NCI-H748 (cell line): Measurements from ENCODE around the gene DEFB108B.
A peak's percentile ranks its signal among the peaks of the same experiment; 100 is the strongest.
"Not testable (repeated sequence)": the region's sequence is repeated elsewhere in the genome, so short reads cannot be mapped to it uniquely, and the experiment has no call there.

Experiments
- DNase-seq: peaks from one replicate; lab custom pipeline; 2025; ENCODE audit not compliant: unreplicated experiment; lab: John Stamatoyannopoulos, UW

Gene DEFB108B

DNA sequence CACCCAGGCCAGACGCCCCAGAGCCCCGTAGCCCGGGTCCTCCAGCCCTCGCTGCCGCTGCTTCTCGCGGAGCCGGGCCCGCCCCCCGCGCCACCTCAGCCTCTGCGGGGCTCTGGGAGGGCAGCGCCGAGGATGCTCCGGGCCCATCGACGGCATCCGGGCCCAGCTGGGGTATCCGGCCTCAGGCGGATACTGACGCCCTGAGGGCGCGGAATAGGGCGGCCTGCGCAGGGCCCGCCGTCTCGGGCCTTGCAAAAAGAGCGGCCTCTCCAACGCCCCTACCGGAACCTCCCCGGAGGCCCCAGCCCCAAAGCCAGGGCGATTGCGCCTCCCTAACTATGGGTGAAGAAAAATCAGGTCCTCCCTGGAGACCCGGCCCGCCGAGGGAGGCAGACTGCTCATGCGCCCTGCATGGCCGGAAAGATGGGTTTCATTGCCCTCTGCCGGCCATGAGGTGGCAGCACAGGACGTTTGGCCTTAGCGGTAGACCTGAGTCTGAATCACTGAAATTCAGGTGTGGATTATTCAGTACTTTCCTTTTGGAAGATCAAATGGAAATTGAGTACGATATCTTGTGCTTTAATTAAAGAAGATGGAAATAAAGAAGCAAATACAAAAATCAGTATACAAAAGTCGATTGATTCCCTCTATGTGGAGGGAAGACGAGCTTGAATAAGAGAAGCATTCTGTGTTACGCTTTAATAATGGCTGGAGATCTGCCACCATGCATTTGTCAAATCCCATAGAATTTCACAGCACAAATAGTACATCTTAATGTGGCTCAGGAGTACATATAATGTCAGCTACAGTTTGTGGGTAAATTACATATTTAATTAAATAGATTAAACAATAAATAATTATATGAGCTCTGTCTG is 19.3 kb upstream of the DEFB108B start:
- DNase-seq: peak; percentile 76

DNA sequence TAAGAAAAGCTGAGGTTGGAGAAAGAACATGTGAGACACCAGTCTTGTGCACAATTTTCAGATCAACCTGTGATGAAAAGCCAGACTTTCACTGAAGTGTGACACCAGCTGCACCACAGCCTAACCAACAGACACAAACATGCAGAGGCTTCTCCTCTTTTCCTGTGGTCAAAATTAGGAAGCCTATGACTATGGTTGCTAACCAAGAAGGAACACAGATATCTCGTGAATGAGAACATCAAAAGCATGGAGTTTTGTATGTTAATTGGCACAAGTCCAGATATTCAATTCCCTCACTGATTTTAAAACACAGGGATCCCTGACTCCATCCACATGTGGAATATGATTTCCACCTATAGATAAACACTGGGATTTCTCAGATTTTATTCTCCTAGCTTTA is 11.5 kb upstream of the DEFB108B start:
- not testable (repeated sequence) for DNase-seq

DNA sequence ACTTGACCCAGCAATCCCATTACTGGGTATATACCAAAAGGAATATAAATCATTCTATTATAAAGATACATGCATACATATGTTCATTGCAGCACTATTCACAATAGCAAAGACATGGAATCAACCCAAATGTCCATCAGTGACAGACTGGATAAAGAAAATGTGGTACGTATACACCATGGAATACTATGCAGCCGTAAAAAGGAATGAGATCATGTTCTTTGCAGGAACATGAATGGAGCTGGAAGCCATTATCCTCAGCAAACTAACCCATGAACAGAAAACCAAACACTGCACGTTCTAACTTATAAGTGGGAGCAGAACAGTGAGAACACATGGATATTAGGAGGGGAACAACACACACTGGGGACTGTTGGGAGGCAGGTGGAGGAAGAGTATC is 3.8 kb upstream of the DEFB108B start:
- DNase-seq: not testable (repeated sequence)

DNA sequence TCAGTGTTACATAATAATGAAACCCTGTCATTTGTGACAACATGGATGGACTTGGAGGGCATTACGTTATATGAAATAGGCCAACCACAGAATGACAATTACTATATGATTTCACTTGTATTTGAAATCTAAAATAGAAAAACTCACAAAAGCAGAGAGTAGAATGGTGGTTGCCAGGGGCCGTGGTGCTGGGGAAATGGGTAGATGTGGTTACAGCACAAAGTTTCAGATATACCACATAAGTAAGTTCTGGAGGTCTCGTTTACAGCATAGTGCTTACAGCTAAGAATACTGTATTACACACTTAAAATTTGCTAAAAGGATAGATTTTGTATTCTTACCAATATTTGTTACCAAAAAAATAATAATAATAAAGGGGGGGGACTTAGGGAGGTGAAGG is 3.3 kb upstream of the DEFB108B start:
- not testable (repeated sequence) for DNase-seq

DNA sequence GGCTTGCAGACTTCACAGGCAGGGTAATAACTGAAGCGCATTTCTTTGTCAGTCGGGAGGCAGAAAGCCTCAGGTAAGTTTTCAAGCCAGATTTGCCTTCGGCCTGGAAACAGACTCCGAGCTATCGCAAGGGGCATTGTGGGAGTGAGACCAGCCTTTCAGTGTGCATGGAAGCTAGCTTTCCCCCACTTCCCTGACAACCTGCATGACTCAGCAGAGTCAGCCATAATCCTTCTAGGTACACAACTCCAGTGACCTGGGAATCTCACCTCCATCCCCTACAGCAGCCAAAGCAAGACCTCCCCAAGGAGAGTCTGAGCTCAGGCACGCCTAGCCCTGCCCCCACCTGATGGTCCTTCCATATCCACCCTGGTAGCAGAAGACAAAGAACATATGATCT is 9.7 kb downstream of the DEFB108B start:
- DNase-seq: not testable (repeated sequence)

DNA sequence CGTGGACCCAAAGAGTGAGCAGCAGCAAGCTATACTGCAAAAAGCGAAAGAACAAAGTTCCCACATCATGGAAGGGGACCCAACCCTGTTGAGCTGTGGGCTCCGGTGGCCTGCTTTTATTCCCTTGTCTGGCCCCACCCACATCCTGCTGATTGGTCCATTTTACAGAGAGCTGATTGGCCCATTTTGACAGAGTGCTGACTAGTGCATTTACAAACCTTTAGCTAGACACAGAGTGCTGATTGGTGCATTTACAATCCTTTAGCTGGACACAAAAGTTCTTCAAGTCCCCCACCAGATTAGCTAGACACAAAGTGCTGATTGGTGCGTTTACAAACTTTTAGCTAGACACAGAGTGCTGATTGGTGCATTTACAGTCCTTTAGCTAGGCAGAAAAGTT is 10.4 kb downstream of the DEFB108B start:
- not testable (repeated sequence) for DNase-seq

DNA sequence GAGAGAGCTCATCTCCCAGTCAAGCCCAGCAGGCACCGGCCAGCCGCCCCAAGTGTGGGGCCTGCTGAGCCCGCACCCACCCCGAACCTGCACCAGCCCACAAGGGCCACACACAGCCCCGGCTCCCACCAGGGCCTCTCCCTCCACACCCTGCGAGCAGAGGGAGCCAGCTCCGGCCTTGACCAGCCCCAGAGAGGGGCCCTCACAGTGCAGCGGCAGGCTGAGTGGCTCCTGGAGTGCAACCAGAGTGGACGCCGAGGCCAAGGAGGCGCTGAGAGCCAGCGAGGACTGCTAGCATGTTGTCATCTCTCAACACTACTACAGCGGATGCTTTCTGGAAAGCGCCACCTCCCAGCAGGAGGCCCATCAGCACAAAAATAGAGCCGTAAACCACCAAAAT is 10.9 kb downstream of the DEFB108B start:
- DNase-seq: peak; percentile 2

DNA sequence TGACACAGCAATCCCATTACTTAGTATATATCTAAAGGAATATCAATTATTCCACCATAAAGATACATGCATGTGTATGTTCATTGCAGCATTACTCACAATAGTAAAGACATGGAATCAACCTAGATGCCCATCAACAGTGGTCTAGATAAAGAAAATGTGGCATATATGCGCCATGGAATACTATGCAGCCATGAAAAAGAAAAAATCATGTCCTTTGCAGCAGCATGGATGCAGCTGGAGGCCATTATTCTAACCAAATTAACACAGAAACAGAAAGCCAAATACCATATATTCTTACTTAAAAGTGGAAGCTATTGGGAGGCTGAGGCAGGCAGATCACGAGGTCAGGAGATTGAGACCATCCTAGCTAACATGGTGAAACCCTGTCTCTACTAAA is 20.9 kb downstream of the DEFB108B start:
- not testable (repeated sequence) for DNase-seq

DNA sequence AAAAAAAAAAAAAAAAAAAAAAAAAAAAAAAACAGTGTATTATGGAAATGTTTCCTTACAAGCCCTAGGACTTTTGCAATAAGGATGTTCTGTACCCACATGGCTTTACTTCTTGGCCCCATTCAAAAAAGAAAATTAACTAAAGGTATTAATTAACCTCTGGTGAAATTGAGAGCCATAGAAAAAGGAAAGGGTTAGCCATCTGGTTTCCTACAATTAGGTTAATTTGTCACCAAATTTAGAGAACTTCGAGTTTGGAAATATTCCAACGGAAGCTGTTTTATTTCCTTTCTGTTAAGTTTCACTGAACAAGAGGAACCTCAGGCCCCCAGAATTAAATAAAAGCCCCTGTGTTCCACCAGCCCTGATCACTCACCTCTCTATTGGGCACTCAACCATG is 22.9 kb downstream of the DEFB108B start:
- DNase-seq: not testable (repeated sequence)

DNA sequence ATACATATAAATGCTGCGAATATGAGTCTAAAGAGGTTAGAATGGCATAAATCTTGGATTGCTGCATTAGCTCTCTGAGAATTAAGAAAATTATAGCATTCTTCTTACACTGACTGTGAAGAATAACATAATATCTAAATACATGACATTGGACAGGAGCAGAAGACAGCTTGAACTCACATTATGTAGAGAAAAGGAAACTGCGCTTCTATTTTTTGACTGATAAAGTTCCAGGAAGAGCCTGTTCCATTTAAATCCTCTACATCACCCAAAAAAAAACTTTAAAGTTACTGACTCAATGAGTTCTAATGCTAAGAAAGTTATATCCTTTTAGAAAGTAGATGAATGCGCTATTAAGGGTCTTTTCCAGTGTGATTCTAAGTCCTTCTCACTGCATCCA is 27.8 kb downstream of the DEFB108B start:
- DNase-seq: not testable (repeated sequence)

DNA sequence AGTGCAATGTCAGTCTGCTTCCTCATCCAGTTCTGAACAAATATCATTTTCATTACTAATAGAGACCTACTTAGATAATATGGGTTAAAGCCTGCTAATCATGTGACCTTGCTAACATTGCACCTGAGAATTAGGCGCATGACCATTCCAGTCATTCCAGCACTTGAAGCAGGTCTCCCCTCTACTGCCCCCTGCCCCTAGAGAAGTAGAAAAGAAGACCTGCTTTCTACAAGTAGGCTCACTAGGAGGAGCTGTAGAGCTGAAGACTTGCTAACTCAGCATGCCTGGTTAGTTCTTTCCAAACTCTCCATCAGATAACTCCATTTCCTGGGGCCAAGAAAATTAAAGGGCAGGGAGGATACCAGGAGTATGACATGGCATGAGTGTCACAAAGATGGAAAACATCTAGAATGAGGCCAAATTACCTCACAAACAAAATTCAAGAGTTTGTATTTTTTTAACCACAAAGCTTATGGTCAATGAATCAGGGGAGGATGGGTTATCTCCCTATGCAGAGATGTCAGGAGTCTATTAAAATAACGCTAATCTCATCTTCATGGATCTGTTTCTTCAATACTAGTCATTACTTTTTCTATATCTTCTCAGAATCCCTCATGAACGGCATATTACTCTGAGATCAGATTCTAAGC is 31.1 kb downstream of the DEFB108B start:
- DNase-seq: peak; percentile 43

DNA sequence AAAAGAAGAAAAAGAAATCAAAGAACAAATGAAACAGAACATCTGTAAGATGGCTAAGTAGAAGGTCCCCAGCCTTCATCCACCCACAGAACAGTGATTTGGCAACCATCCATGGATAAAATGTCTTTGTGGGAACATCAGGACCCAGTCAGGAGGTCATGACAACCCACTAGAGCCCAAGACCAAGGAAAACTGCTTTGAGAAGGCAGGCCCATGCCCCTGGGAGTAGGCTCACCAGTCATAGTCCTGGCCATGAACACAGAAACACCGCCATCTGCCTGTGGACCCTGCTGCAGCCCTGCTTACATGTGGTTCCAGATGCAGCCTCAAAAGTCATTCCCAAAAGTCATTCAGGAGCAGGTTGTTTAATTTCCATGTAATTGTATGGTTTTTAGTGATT is 34.2 kb downstream of the DEFB108B start:
- DNase-seq: not testable (repeated sequence)

DNA sequence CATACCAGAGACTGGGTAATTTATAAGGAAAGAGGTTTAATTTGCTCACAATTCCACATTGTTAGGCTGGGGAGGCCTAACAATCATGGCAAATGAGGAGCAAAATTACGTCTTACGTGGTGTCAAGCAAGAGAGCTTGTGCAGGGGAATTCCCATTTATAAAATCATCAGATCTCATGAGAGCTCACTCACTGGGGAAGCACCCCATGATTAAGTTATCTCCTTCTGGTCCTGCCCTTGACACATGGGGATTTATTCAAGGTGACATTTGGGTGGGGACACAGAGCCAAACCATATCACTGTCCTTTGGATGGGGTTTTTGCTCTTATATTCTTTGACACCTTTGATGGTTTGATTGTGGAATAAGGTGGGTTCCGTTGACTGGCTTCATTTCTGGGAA is 36.9 kb downstream of the DEFB108B start:
- not testable (repeated sequence) for DNase-seq

DNA sequence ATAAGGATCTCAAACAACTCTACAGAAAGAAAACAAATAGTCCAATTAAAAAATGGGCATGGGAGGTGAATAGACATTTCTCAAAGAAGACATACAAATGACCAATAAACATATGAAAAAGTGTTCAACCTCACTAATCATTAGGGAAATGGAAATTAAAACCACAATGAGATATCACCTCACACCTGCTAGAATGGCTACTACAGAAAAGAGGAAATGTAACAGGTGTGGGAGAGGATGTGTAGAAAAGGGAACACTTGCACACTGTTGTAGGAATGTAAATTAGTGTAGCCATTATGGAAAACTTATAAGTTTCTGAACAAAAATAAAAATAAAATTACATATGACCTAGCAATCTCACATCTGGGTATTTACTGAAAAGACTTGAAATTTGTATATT is 37.7 kb downstream of the DEFB108B start:
- DNase-seq: not testable (repeated sequence)

DNA sequence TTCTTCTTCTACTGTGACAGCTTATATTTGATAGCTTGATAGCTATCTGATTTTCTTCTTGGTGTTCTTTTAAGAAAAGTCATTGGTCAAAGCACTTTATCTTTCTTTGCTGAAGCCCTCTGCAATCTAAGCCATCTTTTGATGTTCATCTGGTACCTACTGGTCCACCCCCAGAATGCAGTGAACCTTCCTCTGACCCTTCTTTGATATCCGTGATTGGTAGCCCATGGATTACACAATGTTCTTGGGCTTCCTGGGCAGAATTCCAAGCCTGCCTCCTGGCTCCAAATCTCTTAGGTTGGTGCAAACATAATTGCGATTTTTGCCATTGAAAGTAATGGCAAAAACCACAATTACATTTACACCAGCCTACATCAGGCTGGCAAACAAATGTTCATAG is 43.3 kb downstream of the DEFB108B start:
- DNase-seq: not testable (repeated sequence)

DNA sequence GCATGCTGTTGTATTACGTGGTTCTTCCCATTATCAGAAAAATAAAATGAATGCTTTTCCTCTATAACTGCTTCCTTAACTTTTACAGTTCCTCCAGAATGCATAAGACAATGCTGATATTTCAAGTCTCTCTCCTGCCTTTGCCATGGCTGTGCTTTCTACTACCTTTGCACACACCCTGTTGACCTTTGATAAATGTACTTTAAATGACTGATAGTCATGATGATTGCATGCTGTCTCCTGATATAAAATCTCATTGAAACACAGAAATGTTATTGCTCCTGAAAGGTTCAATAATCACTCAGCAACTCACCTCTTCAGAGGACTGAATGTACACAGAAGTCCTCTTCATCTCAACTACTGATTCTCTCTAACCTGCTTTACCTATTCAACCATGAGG is 45.1 kb downstream of the DEFB108B start, which contains the start of gene DEFB131B:
Gene DEFB131B, plus strand, starts transcription at position 395 of the 400 bp plus-strand sequence. Its CDS starts 0 bp downstream, at position 395.
- DNase-seq: not testable (repeated sequence)

DNA sequence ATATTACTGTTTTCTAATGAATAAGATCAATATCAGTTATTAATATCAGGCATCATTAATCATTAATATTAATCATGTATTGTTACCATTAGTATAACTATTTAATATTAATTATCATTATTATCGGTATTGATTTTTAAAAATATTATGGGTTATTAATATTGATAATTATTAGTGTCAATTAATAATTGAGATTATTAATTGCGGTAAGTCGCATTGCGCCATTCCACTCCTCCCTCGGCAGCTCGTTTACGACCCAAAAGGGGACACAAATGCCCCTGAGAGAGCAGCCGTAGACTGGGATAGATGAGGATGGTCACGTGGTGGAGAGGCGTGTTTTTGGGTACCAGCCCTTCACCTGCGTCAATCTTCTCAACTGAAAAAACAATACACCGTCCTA is 52.8 kb downstream of the DEFB108B start:
- not testable (repeated sequence) for DNase-seq
